ENCODE measurements around the gene RNF130. TPM values are rescaled to one million over a fixed set of nuclear protein-coding genes. Genes with fewer than 3 reads are reported as not detected.

RNF130 gene
- total and polyA plus RNA-seq, 7 donors: 34.3 to 144 (median 64.1) TPM

DNA sequence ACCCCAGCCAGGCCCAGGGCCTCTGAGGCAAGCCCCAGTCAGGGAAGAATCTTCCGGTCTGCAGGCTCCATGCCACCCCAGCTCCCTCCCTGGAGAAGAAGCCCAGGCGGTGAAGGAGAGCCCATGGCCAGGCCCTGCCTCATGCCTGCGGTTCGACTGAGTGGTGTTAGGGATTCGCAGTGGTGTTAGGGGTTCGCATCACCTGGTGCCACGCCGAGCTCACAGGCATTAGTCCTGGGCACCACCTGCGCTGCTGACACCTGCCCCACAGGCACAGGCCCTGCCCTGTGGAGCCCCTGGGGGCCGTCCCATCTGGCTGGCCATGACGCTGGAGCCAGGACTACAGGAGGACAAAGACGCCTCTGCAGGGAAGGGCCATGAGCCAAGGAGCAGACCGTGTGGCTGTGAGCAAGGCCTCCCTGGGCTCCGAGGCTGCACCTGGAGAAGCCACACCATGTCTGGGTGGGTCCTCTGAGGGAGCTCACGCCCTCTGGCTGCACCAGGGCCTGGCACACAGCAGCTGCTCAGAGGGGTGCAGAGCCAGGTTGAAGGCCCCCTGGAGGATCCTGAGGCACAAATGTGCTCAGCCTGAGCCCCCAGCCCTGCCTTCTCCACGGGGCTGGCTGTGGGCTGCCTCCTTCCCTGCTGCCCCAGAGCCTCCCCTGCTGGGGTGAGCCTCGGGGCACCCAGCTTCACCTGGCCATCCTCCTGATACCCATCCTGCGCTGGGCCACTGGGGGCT, 27.6 kb upstream of the RNF130 start:
- intact Hi-C loops (cut with DNase I): no loop called here
- Histone ChIP-seq H3K4me1 (no peaks in the 10 kb centered on the region), H3K4me3 (no peak overlapping the region), H3K27ac (no peak overlapping the region), H3K36me3 (no peaks in the 10 kb centered on the region), H3K9me3 (no peaks in the 10 kb centered on the region), H3K27me3 (no peaks in the 10 kb centered on the region)
- no peak for DNase-seq
- TF ChIP-seq POLR2AphosphoS5 (IDR thresholded peaks at IDR 0.05): no peak
- TF ChIP-seq, protein P1, sequence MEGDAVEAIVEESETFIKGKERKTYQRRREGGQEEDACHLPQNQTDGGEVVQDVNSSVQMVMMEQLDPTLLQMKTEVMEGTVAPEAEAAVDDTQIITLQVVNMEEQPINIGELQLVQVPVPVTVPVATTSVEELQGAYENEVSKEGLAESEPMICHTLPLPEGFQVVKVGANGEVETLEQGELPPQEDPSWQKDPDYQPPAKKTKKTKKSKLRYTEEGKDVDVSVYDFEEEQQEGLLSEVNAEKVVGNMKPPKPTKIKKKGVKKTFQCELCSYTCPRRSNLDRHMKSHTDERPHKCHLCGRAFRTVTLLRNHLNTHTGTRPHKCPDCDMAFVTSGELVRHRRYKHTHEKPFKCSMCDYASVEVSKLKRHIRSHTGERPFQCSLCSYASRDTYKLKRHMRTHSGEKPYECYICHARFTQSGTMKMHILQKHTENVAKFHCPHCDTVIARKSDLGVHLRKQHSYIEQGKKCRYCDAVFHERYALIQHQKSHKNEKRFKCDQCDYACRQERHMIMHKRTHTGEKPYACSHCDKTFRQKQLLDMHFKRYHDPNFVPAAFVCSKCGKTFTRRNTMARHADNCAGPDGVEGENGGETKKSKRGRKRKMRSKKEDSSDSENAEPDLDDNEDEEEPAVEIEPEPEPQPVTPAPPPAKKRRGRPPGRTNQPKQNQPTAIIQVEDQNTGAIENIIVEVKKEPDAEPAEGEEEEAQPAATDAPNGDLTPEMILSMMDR (IDR thresholded peaks at IDR 0.05): no peak
- TF ChIP-seq POLR2A (IDR thresholded peaks at IDR 0.05): no peak
- TF ChIP-seq EP300 (IDR thresholded peaks at IDR 0.05): no peak
- 82 to 86% methylated on average over 18 of the region's 18 CpGs for WGBS, 2 donors

DNA sequence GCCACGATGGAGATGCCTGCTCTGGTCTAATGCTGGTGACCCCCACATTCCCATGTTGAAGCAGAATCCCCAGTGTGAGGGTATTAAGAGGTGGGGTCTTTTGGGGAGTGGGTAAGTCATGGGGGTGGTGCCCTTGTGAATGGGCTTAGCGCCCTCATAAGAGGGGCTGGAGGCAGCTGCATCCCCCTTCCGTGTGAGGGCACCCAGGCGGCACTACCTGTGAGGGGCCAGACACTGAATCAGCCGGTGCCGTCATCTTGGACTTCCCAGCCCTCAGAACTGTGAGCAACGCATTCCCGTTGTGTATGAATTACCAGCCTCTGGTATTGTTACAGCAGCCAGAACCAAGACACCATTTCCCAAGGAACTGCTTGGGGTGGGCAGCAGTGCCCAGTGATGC, 27.0 kb upstream of the RNF130 start:
- Histone ChIP-seq H3K9me3 (no peaks in the 10 kb centered on the region), H3K27me3 (no peaks in the 10 kb centered on the region), H3K4me1 (no peaks in the 10 kb centered on the region), H3K36me3 (no peaks in the 10 kb centered on the region), H3K27ac (no peak overlapping the region), H3K4me3 (no peak overlapping the region)
- intact Hi-C loops (cut with DNase I): no loop called here
- WGBS, 2 donors: 92 to 93% methylated on average over 8 of the region's 8 CpGs
- TF ChIP-seq POLR2A (IDR thresholded peaks at IDR 0.05) (no peak), EP300 (IDR thresholded peaks at IDR 0.05) (no peak)
- DNase-seq: no peak

DNA sequence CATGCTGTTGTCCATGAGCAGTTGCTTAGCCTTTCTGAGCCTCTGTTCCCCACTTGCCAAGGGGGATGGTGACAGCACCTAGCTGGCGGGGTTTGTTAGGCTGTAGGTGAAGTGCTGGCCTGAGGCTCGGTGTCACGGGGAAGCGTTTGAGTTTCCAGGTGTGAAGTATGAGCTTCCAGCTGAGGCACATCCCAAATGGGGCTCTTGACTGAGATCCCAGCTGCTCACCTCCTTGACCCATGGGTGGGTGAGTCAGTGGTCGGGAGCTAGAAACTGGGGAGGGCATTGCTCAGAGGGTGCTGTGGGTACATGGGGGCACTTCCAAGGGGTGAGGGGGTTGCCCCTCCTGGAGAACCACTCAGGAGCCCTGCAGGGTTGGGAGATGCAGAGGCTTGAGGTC, 26.4 kb upstream of the RNF130 start:
- TF ChIP-seq POLR2A (IDR thresholded peaks at IDR 0.05) (no peak), POLR2AphosphoS5 (IDR thresholded peaks at IDR 0.05) (no peak), EP300 (IDR thresholded peaks at IDR 0.05) (no peak)
- TF ChIP-seq, protein P1 (IDR thresholded peaks at IDR 0.05): no peak
- Histone ChIP-seq H3K9me3 (no peaks in the 10 kb centered on the region), H3K4me1 (no peaks in the 10 kb centered on the region), H3K27ac (no peak overlapping the region), H3K4me3 (no peak overlapping the region), H3K36me3 (no peaks in the 10 kb centered on the region), H3K27me3 (no peaks in the 10 kb centered on the region)
- 89 to 90% methylated on average over 5 of the region's 5 CpGs for WGBS, 2 donors
- DNase-seq: no peak
- intact Hi-C loops (cut with DNase I): no loop called here

DNA sequence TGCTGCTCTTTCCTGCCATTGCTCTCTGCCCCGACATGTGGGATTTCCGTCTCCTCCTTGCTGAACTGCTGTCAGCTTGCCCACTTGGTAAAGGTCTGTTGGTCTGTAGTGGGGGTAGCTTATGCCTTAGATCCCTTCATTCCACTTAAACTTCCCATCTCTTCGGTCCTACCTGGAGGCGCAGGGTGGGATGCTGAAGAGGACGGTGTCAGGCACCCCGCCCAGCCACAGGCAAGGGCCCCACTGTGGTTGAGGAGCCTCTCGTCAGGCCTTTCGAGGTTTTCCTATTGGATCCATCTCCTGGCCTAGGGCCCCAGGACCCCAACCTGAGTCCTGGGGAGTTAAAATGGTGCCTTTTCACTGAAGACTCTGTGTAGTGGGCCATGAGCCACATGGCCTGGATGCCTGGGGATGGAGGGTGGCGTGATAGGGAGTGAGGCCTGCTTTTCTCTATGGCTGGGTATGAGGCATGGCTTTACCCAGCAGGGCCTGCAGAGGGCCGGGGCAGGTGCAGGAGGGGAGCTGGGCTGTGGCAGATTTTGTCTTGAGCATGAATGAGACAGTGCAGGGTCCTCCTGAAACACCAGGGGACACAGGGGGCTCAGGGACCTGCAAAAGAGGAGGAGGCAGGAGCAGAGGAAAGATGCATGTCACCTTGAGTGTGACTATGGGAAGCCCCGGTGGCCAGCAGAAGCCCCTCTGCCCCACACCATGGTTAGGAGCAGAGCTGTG, 25.8 kb upstream of the RNF130 start:
- intact Hi-C loops (cut with DNase I): no loop called here
- WGBS, 2 donors: 94% methylated on average over 11 of the region's 11 CpGs
- Histone ChIP-seq H3K4me1 (no peaks in the 10 kb centered on the region), H3K9me3 (no peaks in the 10 kb centered on the region), H3K27ac (no peak overlapping the region), H3K27me3 (no peaks in the 10 kb centered on the region), H3K4me3 (no peak overlapping the region), H3K36me3 (no peaks in the 10 kb centered on the region)
- TF ChIP-seq EP300 (IDR thresholded peaks at IDR 0.05) (no peak), POLR2A (IDR thresholded peaks at IDR 0.05) (no peak), POLR2AphosphoS5 (IDR thresholded peaks at IDR 0.05) (no peak)
- TF ChIP-seq, protein P1 (IDR thresholded peaks at IDR 0.05): no peak
- DNase-seq: no peak

DNA sequence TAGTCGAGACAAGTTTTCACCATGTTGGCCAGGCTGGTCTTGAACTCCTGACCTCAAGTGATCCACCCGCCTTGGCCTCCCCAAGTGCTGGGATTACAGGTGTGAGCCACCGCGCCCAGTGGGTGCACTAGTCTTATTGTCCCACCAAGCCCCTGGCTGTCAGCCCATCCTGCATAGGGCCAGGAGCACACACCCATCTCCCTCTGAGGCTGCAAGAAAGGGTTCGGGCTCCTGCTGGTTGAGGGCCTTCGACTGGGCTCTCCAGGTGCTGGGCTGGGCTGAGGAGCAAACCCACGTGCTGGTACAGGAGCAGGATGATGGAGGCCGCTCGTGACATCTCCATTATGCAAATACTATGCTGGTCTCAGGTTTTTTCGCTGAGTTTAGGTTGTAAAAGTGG, 25.1 kb upstream of the RNF130 start:
- TF ChIP-seq EP300 (IDR thresholded peaks at IDR 0.05) (no peak), POLR2AphosphoS5 (IDR thresholded peaks at IDR 0.05) (no peak), POLR2A (IDR thresholded peaks at IDR 0.05) (no peak)
- TF ChIP-seq, protein P1 (IDR thresholded peaks at IDR 0.05): no peak
- 86 to 87% methylated on average over 10 of the region's 10 CpGs for WGBS, 2 donors
- intact Hi-C loops (cut with DNase I): no loop called here

More for the DNA sequence above, 25.1 kb upstream of the RNF130 start:
- no peak for DNase-seq
- Histone ChIP-seq H3K4me3 (no peak overlapping the region), H3K27ac (no peak overlapping the region), H3K36me3 (no peaks in the 10 kb centered on the region), H3K27me3 (no peaks in the 10 kb centered on the region), H3K4me1 (no peaks in the 10 kb centered on the region), H3K9me3 (no peaks in the 10 kb centered on the region)
